ENCODE results near the gene TAF11L9. TPM values are rescaled to one million over a fixed set of nuclear protein-coding genes. Genes with fewer than 3 reads are reported as not detected.
"Not testable (repeated sequence)": the region's sequence is repeated elsewhere in the genome, so short reads cannot be mapped to it uniquely, and the experiment has no call there.

The TAF11L9 gene
- total and polyA plus RNA-seq, 2 experiments from 2014 or later, result not detected

DNA sequence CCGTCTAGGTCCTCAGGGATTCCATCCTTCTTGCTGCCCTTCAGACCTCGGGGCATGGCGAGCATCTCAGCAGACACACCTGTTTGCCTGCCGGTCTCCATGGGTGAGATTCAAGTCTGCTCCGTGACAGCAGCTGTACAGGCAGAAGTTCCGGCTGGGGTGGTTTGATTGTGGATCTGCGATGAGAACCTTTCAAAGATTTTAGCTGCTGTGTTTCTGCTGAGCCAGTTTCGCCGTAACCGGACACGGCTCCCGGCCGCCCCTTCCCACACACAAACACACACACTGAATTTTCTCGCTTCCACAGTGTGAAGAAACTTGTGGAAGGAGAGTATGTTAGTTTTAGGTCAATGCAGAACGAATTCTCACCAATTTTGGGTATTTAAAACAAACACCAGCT is 3.5 kb upstream of the TAF11L9 start, which contains the start of gene TAF11L10:
Gene TAF11L10 (minus strand): TSS at position 101 of the 400 bp plus-strand sequence.
- not testable (repeated sequence) for H3K4me3 Mint-ChIP-seq, H3K4me1 Mint-ChIP-seq

DNA sequence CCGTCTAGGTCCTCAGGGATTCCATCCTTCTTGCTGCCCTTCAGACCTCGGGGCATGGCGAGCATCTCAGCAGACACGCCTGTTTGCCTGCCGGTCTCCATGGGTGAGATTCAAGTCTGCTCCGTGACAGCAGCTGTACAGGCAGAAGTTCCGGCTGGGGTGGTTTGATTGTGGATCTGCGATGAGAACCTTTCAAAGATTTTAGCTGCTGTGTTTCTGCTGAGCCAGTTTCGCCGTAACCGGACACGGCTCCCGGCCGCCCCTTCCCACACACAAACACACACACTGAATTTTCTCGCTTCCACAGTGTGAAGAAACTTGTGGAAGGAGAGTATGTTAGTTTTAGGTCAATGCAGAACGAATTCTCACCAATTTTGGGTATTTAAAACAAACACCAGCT is 3.3 kb downstream of the TAF11L9 start, which contains the start of gene TAF11L8:
Gene TAF11L8 (minus strand): TSS at position 101 of the 400 bp plus-strand sequence.
- not testable (repeated sequence) for H3K9me3 Mint-ChIP-seq; H3K4me3 Mint-ChIP-seq; H2AFZ ChIP-seq; H3K79me2 ChIP-seq (replicated peaks; ENCODE audit: insufficient read depth); ATAC-seq; H3K4me3 ChIP-seq; H4K20me1 ChIP-seq (replicated peaks; ENCODE audit: insufficient read depth); H3K27me3 Mint-ChIP-seq (ENCODE audit: insufficient read depth, low read depth, poor library complexity); H3K36me3 ChIP-seq (ENCODE audit: insufficient read depth); H3K36me3 Mint-ChIP-seq (ENCODE audit: low read depth); H3K4me1 Mint-ChIP-seq; H3K27me3 ChIP-seq (ENCODE audit: insufficient read depth); H3K27ac ChIP-seq (ENCODE audit: low read depth); H3F3A ChIP-seq (replicated peaks; ENCODE audit: low read depth); H3K27ac Mint-ChIP-seq; H3K9me2 ChIP-seq (ENCODE audit: insufficient read depth); DNase-seq (ENCODE audit: low spot score); H3K4me2 ChIP-seq; H3K4me1 ChIP-seq (ENCODE audit: insufficient read depth)

More for the DNA sequence above, 3.5 kb upstream of the TAF11L9 start, which contains the start of gene TAF11L10:
- not testable (repeated sequence) for H3K4me1 ChIP-seq (ENCODE audit: insufficient read depth); H3K4me3 ChIP-seq; H3K36me3 ChIP-seq (ENCODE audit: insufficient read depth); H3K27ac ChIP-seq (ENCODE audit: low read depth); H3K27me3 ChIP-seq (ENCODE audit: insufficient read depth); DNase-seq (ENCODE audit: low spot score); H2AFZ ChIP-seq; H3K36me3 Mint-ChIP-seq (ENCODE audit: low read depth); H3K27me3 Mint-ChIP-seq (ENCODE audit: insufficient read depth, low read depth, poor library complexity); H3K9me2 ChIP-seq (ENCODE audit: insufficient read depth); H4K20me1 ChIP-seq (replicated peaks; ENCODE audit: insufficient read depth); H3K27ac Mint-ChIP-seq; H3K79me2 ChIP-seq (replicated peaks; ENCODE audit: insufficient read depth); H3K9me3 Mint-ChIP-seq; H3F3A ChIP-seq (replicated peaks; ENCODE audit: low read depth); ATAC-seq; H3K4me2 ChIP-seq

DNA sequence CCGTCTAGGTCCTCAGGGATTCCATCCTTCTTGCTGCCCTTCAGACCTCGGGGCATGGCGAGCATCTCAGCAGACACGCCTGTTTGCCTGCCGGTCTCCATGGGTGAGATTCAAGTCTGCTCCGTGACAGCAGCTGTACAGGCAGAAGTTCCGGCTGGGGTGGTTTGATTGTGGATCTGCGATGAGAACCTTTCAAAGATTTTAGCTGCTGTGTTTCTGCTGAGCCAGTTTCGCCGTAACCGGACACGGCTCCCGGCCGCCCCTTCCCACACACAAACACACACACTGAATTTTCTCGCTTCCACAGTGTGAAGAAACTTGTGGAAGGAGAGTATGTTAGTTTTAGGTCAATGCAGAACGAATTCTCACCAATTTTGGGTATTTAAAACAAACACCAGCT is 8.5 kb downstream of the TAF11L9 start, which contains the start of gene TAF11L7:
Gene TAF11L7 (minus strand): TSS at position 101 of the 400 bp plus-strand sequence.
- H3K4me1 ChIP-seq (ENCODE audit: insufficient read depth); H3K27me3 Mint-ChIP-seq (ENCODE audit: insufficient read depth, low read depth, poor library complexity); H3K79me2 ChIP-seq (replicated peaks; ENCODE audit: insufficient read depth); H3K27ac ChIP-seq (ENCODE audit: low read depth); H3K4me2 ChIP-seq; H3K27ac Mint-ChIP-seq; H3K4me1 Mint-ChIP-seq; H3K27me3 ChIP-seq (ENCODE audit: insufficient read depth); H3K36me3 ChIP-seq (ENCODE audit: insufficient read depth); H3K4me3 Mint-ChIP-seq; H3K4me3 ChIP-seq; DNase-seq (ENCODE audit: low spot score); H3K9me3 Mint-ChIP-seq; H3F3A ChIP-seq (replicated peaks; ENCODE audit: low read depth); H3K9me2 ChIP-seq (ENCODE audit: insufficient read depth); H3K36me3 Mint-ChIP-seq (ENCODE audit: low read depth); H2AFZ ChIP-seq; H4K20me1 ChIP-seq (replicated peaks; ENCODE audit: insufficient read depth); ATAC-seq: not testable (repeated sequence)

Small RNA genes within 50 kb of the gene (small RNA-seq; reads per million reads assigned to genes)
- gene AC233724.3 (ENCODE audit: low replicate concordance), result not detected
- not detected for gene AC233724.4 (ENCODE audit: low replicate concordance)
- gene AC233724.6 (ENCODE audit: low replicate concordance), result not detected
- not detected for gene AC233724.7 (ENCODE audit: low replicate concordance)

Other genes with a start within 250 kb of the TAF11L9 start
- not detected in 2 replicates for gene TAF11L2, start 96.2 kb downstream of the TAF11L9 start, total RNA-seq (2014; rRNA removed; shearing (Covaris generic))
- gene TAF11L2, start 96.2 kb downstream of the TAF11L9 start, polyA plus RNA-seq (2016; fragmentation: Nextera tagmentation; extraction: Ambion mirVana), result not detected in 2 replicates
- gene TAF11L3, start 76.0 kb downstream of the TAF11L9 start, total RNA-seq (2014; rRNA removed; shearing (Covaris generic)), result not detected in 2 replicates
- not detected in 2 replicates for gene TAF11L3, start 76.0 kb downstream of the TAF11L9 start, polyA plus RNA-seq (2016; fragmentation: Nextera tagmentation; extraction: Ambion mirVana)
- gene TAF11L4, start 72.6 kb downstream of the TAF11L9 start, total RNA-seq (2014; rRNA removed; shearing (Covaris generic)), result not detected in 2 replicates
- not detected in 2 replicates for gene TAF11L4, start 72.6 kb downstream of the TAF11L9 start, polyA plus RNA-seq (2016; fragmentation: Nextera tagmentation; extraction: Ambion mirVana)
- not detected in 2 replicates for gene TAF11L5, start 69.2 kb downstream of the TAF11L9 start, total RNA-seq (2014; rRNA removed; shearing (Covaris generic))
- gene TAF11L5, start 69.2 kb downstream of the TAF11L9 start, polyA plus RNA-seq (2016; fragmentation: Nextera tagmentation; extraction: Ambion mirVana), result not detected in 2 replicates
- not detected in 2 replicates for gene TAF11L6, start 65.7 kb downstream of the TAF11L9 start, total RNA-seq (2014; rRNA removed; shearing (Covaris generic))
- gene TAF11L6, start 65.7 kb downstream of the TAF11L9 start, polyA plus RNA-seq (2016; fragmentation: Nextera tagmentation; extraction: Ambion mirVana), result not detected in 2 replicates
- not detected in 2 replicates for gene TAF11L7, start 8.6 kb downstream of the TAF11L9 start, total RNA-seq (2014; rRNA removed; shearing (Covaris generic))
- gene TAF11L7, start 8.6 kb downstream of the TAF11L9 start, polyA plus RNA-seq (2016; fragmentation: Nextera tagmentation; extraction: Ambion mirVana), result not detected in 2 replicates
- gene TAF11L8, start 3.4 kb downstream of the TAF11L9 start, total RNA-seq (2014; rRNA removed; shearing (Covaris generic)), result not detected in 2 replicates
- not detected in 2 replicates for gene TAF11L8, start 3.4 kb downstream of the TAF11L9 start, polyA plus RNA-seq (2016; fragmentation: Nextera tagmentation; extraction: Ambion mirVana)
- gene TAF11L10, start 3.4 kb upstream of the TAF11L9 start, total RNA-seq (2014; rRNA removed; shearing (Covaris generic)), result not detected in 2 replicates
- not detected in 2 replicates for gene TAF11L10, start 3.4 kb upstream of the TAF11L9 start, polyA plus RNA-seq (2016; fragmentation: Nextera tagmentation; extraction: Ambion mirVana)
- 0.21 and 1.6 TPM in 2 replicates for gene TAF11L11, start 9.8 kb upstream of the TAF11L9 start, total RNA-seq (2014; rRNA removed; shearing (Covaris generic))
- gene TAF11L11, start 9.8 kb upstream of the TAF11L9 start, polyA plus RNA-seq (2016; fragmentation: Nextera tagmentation; extraction: Ambion mirVana), result not detected in 2 replicates
- not detected in 2 replicates for gene TAF11L12, start 16.0 kb upstream of the TAF11L9 start, total RNA-seq (2014; rRNA removed; shearing (Covaris generic))
- not detected in 2 replicates for gene TAF11L12, start 16.0 kb upstream of the TAF11L9 start, polyA plus RNA-seq (2016; fragmentation: Nextera tagmentation; extraction: Ambion mirVana)
- not detected in 2 replicates for gene TAF11L13, start 37.7 kb upstream of the TAF11L9 start, total RNA-seq (2014; rRNA removed; shearing (Covaris generic))
- not detected in 2 replicates for gene TAF11L13, start 37.7 kb upstream of the TAF11L9 start, polyA plus RNA-seq (2016; fragmentation: Nextera tagmentation; extraction: Ambion mirVana)
- gene TAF11L14, start 40.1 kb upstream of the TAF11L9 start, total RNA-seq (2014; rRNA removed; shearing (Covaris generic)), result not detected in 2 replicates
- gene TAF11L14, start 40.1 kb upstream of the TAF11L9 start, polyA plus RNA-seq (2016; fragmentation: Nextera tagmentation; extraction: Ambion mirVana), result not detected in 2 replicates

All from GM23338 (cell line).